ENCODE data around the gene NDUFA7. TPM values are rescaled to one million over a fixed set of nuclear protein-coding genes. Genes with fewer than 3 reads are reported as not detected.

Gene NDUFA7
- polyA plus RNA-seq, 1 of the 3 experiments (the other 2 are of a cell fraction) = 111 TPM

GRCh38 chr19:8361921-8362793 is 41.0 kb upstream of the NDUFA7 start (continued):
- TF ChIP-seq MXI1 (IDR thresholded peaks at IDR 0.05; ENCODE audit: low read depth, low read length) (peak; percentile 69; the same call in 1 of the 2 replicates), ELF1 (IDR thresholded peaks at IDR 0.05) (peak; percentile 64)

- H3K4me2 ChIP-seq = no peak overlapping the region
- H4K20me1 ChIP-seq (ENCODE audit: insufficient read depth) = no peaks in the 10 kb centered on the region
- ChIA-PET POLR2A (no interaction called here), CTCF (interaction anchor here (1.1 to 1.5 kb wide), 2 partner anchors 10 to 220 kb away, joined by 3 to 6 read pairs; no protein-coding TSS in a partner anchor)
- H3F3A ChIP-seq (replicated peaks; ENCODE audit: insufficient read depth) = peaks cover 37% of the 10 kb centered on the region
- DNase-seq = no peak
- TF ChIP-seq NFIC (IDR thresholded peaks at IDR 0.05; ENCODE audit: borderline replicate concordance) (no peak), GATA2 (CRISPR knock-in tag; IDR thresholded peaks at IDR 0.05) (no peak), TCF12 (IDR thresholded peaks at IDR 0.05) (no peak), CTCF (IDR thresholded peaks at IDR 0.05) (no peak), TAF1 (IDR thresholded peaks at IDR 0.05; ENCODE audit: borderline replicate concordance, low read depth, low read length) (no peak), MXI1 (IDR thresholded peaks at IDR 0.05; ENCODE audit: low read depth, low read length) (no peak), RAD21 (IDR thresholded peaks at IDR 0.05; ENCODE audit: low read length) (no peak)
- no peaks in the 10 kb centered on the region for H3K9me3 ChIP-seq
- H3K79me2 ChIP-seq (ENCODE audit: insufficient read depth) = peaks cover 4% of the 10 kb centered on the region; the same call in 1 of the 2 replicates
- H3K36me3 ChIP-seq (replicated peaks in 1 of 2; ENCODE audit: control insufficient read depth in 1 of 2, insufficient read depth in 2 of 2, low read length in 1 of 2) = no peaks in the 10 kb centered on the region
- no peaks in the 10 kb centered on the region for H3K27me3 ChIP-seq (ENCODE audit: insufficient read depth)
- no peak overlapping the region for H2AFZ ChIP-seq (ENCODE audit: low read depth)
- no peak overlapping the region for H3K27ac ChIP-seq (ENCODE audit: low read depth in 2 of 2, low read length in 1 of 2)
- no peaks in the 10 kb centered on the region for H3K9me2 ChIP-seq
- H3K4me1 ChIP-seq (ENCODE audit: control insufficient read depth in 1 of 2, insufficient read depth in 2 of 2, low read depth in 1 of 2, low read length in 1 of 2) = peaks cover 17 to 18% of the 10 kb centered on the region in 2 experiments; a peak in 2 of 4 replicates
- 79% methylated on average over 8 of the region's 8 CpGs for WGBS (ENCODE audit: low lambda C conversion rate)
- H3K4me3 ChIP-seq (ENCODE audit: low read depth in 2 of 2, low read length in 1 of 2) = no peak overlapping the region
- H3K9ac ChIP-seq = no peak overlapping the region
These were observed 39.0 kb upstream of the NDUFA7 start for GRCh38 chr19:8360196-8360595.

- no peak overlapping the region for H3K9ac ChIP-seq
- 90% methylated on average over 6 of the region's 6 CpGs for WGBS (ENCODE audit: low lambda C conversion rate)
- ChIA-PET POLR2A (no interaction called here), CTCF (no interaction called here)
- H3F3A ChIP-seq (replicated peaks; ENCODE audit: insufficient read depth) = peaks cover 46% of the 10 kb centered on the region
- no peak overlapping the region for H2AFZ ChIP-seq (ENCODE audit: low read depth)
- H3K79me2 ChIP-seq (ENCODE audit: insufficient read depth) = peaks cover 5% of the 10 kb centered on the region; the same call in 1 of the 2 replicates
- no peak overlapping the region for H3K27ac ChIP-seq (ENCODE audit: low read depth in 2 of 2, low read length in 1 of 2)
- TF ChIP-seq JUND (IDR thresholded peaks at IDR 0.05) (no peak), SMC3 (IDR thresholded peaks at IDR 0.05; ENCODE audit: low read depth, low read length) (no peak), SIN3A (IDR thresholded peaks at IDR 0.05; ENCODE audit: borderline replicate concordance, low read depth, low read length) (no peak), TAF1 (IDR thresholded peaks at IDR 0.05; ENCODE audit: borderline replicate concordance, low read depth, low read length) (no peak), TEAD4 (IDR thresholded peaks at IDR 0.05; ENCODE audit: borderline replicate concordance, insufficient read depth) (no peak), POLR2AphosphoS5 (IDR thresholded peaks at IDR 0.05; ENCODE audit: low read depth, low read length) (no peak), ELF1 (IDR thresholded peaks at IDR 0.05) (no peak), CTCF (IDR thresholded peaks at IDR 0.05) (no peak), USF2 (IDR thresholded peaks at IDR 0.05; ENCODE audit: borderline replicate concordance, low read depth, low read length) (no peak), RXRA (IDR thresholded peaks at IDR 0.05; ENCODE audit: borderline replicate concordance, low read depth) (no peak), NFIC (IDR thresholded peaks at IDR 0.05; ENCODE audit: borderline replicate concordance) (no peak), MEF2A (IDR thresholded peaks at IDR 0.05; ENCODE audit: borderline replicate concordance, low read depth) (no peak), FOXM1 (IDR thresholded peaks at IDR 0.05; ENCODE audit: low read depth) (no peak)
- no peaks in the 10 kb centered on the region for H4K20me1 ChIP-seq (ENCODE audit: insufficient read depth)
- no peak overlapping the region for H3K4me3 ChIP-seq (ENCODE audit: low read depth in 2 of 2, low read length in 1 of 2)
- H3K9me2 ChIP-seq = no peaks in the 10 kb centered on the region
- H3K4me1 ChIP-seq (ENCODE audit: control insufficient read depth in 1 of 2, insufficient read depth in 2 of 2, low read depth in 1 of 2, low read length in 1 of 2) = peaks cover 15 to 28% of the 10 kb centered on the region in 2 experiments; a peak in 3 of 4 replicates
- H3K36me3 ChIP-seq (replicated peaks in 1 of 2; ENCODE audit: control insufficient read depth in 1 of 2, insufficient read depth in 2 of 2, low read length in 1 of 2) = no peaks in the 10 kb centered on the region
- H3K4me2 ChIP-seq = no peak overlapping the region
- no peaks in the 10 kb centered on the region for H3K27me3 ChIP-seq (ENCODE audit: insufficient read depth)
- DNase-seq = no peak
- H3K9me3 ChIP-seq = no peaks in the 10 kb centered on the region
These were observed 37.8 kb upstream of the NDUFA7 start for GRCh38 chr19:8358948-8359347.
